Parathyroid adenoma (tissue), 2 donors: Measurements from ENCODE around the gene WDR55.
A peak's percentile ranks its signal among the peaks of the same experiment; 100 is the strongest.

Experiments used
- H2AFZ ChIP-seq: fragments of 300-600 bp; sonication (generic); one replicate; pipeline ENCODE4 v1.7.0; 2017; ENCODE audit warnings: antibody characterized with exemption, mild to moderate bottlenecking
- H3K27ac ChIP-seq: fragments of 300-600 bp; sonication (generic); one replicate; pipeline ENCODE4 v1.7.0; 2017
- H3K27me3 ChIP-seq: fragments of 300-600 bp; sonication (generic); one replicate; pipeline ENCODE4 v1.7.0; 2017; ENCODE audit warnings: low read length; ENCODE audit not compliant: control insufficient read depth, insufficient read depth
- H3K36me3 ChIP-seq: fragments of 300-600 bp; sonication (generic); one replicate; pipeline ENCODE4 v1.7.0; 2017; ENCODE audit warnings: low read length; ENCODE audit not compliant: control insufficient read depth, insufficient read depth
- H3K4me1 ChIP-seq: fragments of 300-600 bp; sonication (generic); one replicate; pipeline ENCODE4 v1.7.0; 2017; ENCODE audit warnings: control low read depth
- H3K4me2 ChIP-seq: fragments of 300-600 bp; sonication (generic); one replicate; pipeline ENCODE4 v1.7.0; 2017; ENCODE audit warnings: low read length
- H3K4me3 ChIP-seq: fragments of 300-600 bp; sonication (generic); one replicate; pipeline ENCODE4 v1.7.0; 2017; ENCODE audit warnings: low read depth, low read length
- H3K79me2 ChIP-seq: fragments of 300-600 bp; sonication (generic); one replicate; pipeline ENCODE4 v1.7.0; 2017; ENCODE audit warnings: control low read depth
- H3K9ac ChIP-seq: fragments of 300-600 bp; sonication (generic); one replicate; pipeline ENCODE4 v1.7.0; 2017; ENCODE audit warnings: mild to moderate bottlenecking
- H3K9me3 ChIP-seq: fragments of 300-600 bp; sonication (generic); one replicate; pipeline ENCODE4 v1.7.0; 2017; ENCODE audit warnings: low read length; ENCODE audit not compliant: control insufficient read depth
- CTCF ChIP-seq: fragments of 300-600 bp; sonication (generic); IDR thresholded peaks from one replicate; pipeline ENCODE4 v1.7.0; 2017; ENCODE audit warnings: antibody characterized with exemption, mild to moderate bottlenecking
- donor health status: primary hyperparathyroidism.

The WDR55 gene

GRCh38 chr5:140633021-140633471 is 31.7 kb upstream of the WDR55 start, which contains the start of gene CD14:
Gene CD14, minus strand, starts transcription at chr5:140633175. Its CDS starts 104 bp downstream, at chr5:140633071.
- no peaks in the 10 kb centered on the region for H3K27me3 ChIP-seq
- H3K4me1 ChIP-seq = no peaks in the 10 kb centered on the region
- peak within 1 kb of the TSS; percentile 75 for H3K27ac ChIP-seq
- H3K36me3 ChIP-seq = no peaks in the 10 kb centered on the region
- no peaks in the 10 kb centered on the region for H3K9me3 ChIP-seq
- no peaks in the 10 kb centered on the region for H3K79me2 ChIP-seq
- no peak for TF ChIP-seq CTCF
- H3K4me2 ChIP-seq = peak within 1 kb of the TSS; percentile 88
- no peak within 1 kb of the TSS for H3K9ac ChIP-seq
- peak within 1 kb of the TSS; percentile 94 for H2AFZ ChIP-seq
- H3K4me3 ChIP-seq = peak within 1 kb of the TSS; percentile 63

GRCh38 chr5:140633501-140633900 is 31.2 kb upstream of the WDR55 start:
- peak overlapping the region; percentile 94 for H2AFZ ChIP-seq
- H3K79me2 ChIP-seq = no peaks in the 10 kb centered on the region
- peak overlapping the region; percentile 75 for H3K27ac ChIP-seq
- no peaks in the 10 kb centered on the region for H3K27me3 ChIP-seq
- H3K9me3 ChIP-seq = no peaks in the 10 kb centered on the region
- peak overlapping the region; percentile 88 for H3K4me2 ChIP-seq
- H3K36me3 ChIP-seq = no peaks in the 10 kb centered on the region
- no peaks in the 10 kb centered on the region for H3K4me1 ChIP-seq
- H3K4me3 ChIP-seq = peak overlapping the region; percentile 63
- no peak overlapping the region for H3K9ac ChIP-seq
- no peak for TF ChIP-seq CTCF

- Histone ChIP-seq H3K9ac (no peak overlapping the region), H3K27ac (no peak overlapping the region), H3K4me1 (peaks cover 3% of the 10 kb centered on the region), H3K27me3 (no peaks in the 10 kb centered on the region), H2AFZ (no peak overlapping the region), H3K4me3 (no peak overlapping the region), H3K9me3 (no peaks in the 10 kb centered on the region), H3K79me2 (no peaks in the 10 kb centered on the region), H3K4me2 (no peak overlapping the region), H3K36me3 (no peaks in the 10 kb centered on the region)
- no peak for TF ChIP-seq CTCF
These were observed 30.6 kb upstream of the WDR55 start for GRCh38 chr5:140634103-140634502.

GRCh38 chr5:140635291-140636257 is 29.1 kb upstream of the WDR55 start:
- no peak overlapping the region for H3K9ac ChIP-seq
- H3K27me3 ChIP-seq = no peaks in the 10 kb centered on the region
- peaks cover 8% of the 10 kb centered on the region for H3K4me1 ChIP-seq
- H3K9me3 ChIP-seq = no peaks in the 10 kb centered on the region
- H3K36me3 ChIP-seq = no peaks in the 10 kb centered on the region
- no peak overlapping the region for H3K4me3 ChIP-seq
- H3K79me2 ChIP-seq = no peaks in the 10 kb centered on the region
- no peak for TF ChIP-seq CTCF
- H3K27ac ChIP-seq = no peak overlapping the region
- no peak overlapping the region for H3K4me2 ChIP-seq
- no peak overlapping the region for H2AFZ ChIP-seq
